Spleen (tissue), 11 donors: ENCODE data around the gene SACS. TPM values are rescaled to one million over a fixed set of nuclear protein-coding genes. Genes with fewer than 3 reads are reported as not detected.

ENCODE experiments used
- DNase-seq: peaks from one replicate; pipeline ENCODE4 v3.0.0-alpha.2; 2020
- H3K27ac ChIP-seq, 8 donors: fragments of 200-600 bp; sonication (generic) in 7 of 8; 1 replicate in 4 of 8; 2 replicates in 4 of 8; pipeline versions ENCODE4 v1.5.0 to v1.8.0; 2016 to 2021; ENCODE audit warnings: inconsistent platforms in 4 of 8, mild to moderate bottlenecking in 4 of 8, moderate library complexity in 1 of 8
- H3K27me3 ChIP-seq, 7 donors: fragments of 200-600 bp; sonication (generic) in 6 of 7; replicated peaks in 1 of 7; 1 replicate in 4 of 7; 2 replicates in 3 of 7; pipeline versions ENCODE4 v1.5.0 to v1.8.0; 2016 to 2021; ENCODE audit warnings: inconsistent platforms in 3 of 7, mild to moderate bottlenecking in 1 of 7
- H3K36me3 ChIP-seq, 6 donors: fragments of 200-600 bp; sonication (generic) in 5 of 6; 1 replicate in 4 of 6; 2 replicates in 2 of 6; pipeline versions ENCODE4 v1.5.0 to v1.8.0; 2016 to 2021; ENCODE audit warnings: inconsistent platforms in 2 of 6
- H3K4me1 ChIP-seq, 6 donors: fragments of 200-600 bp; sonication (generic) in 5 of 6; 1 replicate in 3 of 6; 2 replicates in 3 of 6; pipeline versions ENCODE4 v1.5.0 to v1.8.0; 2016 to 2021; ENCODE audit warnings: inconsistent platforms in 3 of 6
- H3K4me3 ChIP-seq, 8 donors: fragments of 200-600 bp; sonication (generic) in 7 of 8; 1 replicate in 4 of 8; 2 replicates in 4 of 8; pipeline versions ENCODE4 v1.5.0 to v1.8.0; 2016 to 2021; ENCODE audit warnings: inconsistent platforms in 4 of 8, mild to moderate bottlenecking in 4 of 8, moderate library complexity in 2 of 8
- H3K9me3 ChIP-seq, 8 donors: fragments of 200-600 bp; sonication (generic) in 7 of 8; 1 replicate in 4 of 8; 2 replicates in 4 of 8; pipeline versions ENCODE4 v1.5.0 to v1.8.0; 2016 to 2021; ENCODE audit warnings: inconsistent platforms in 4 of 8
- POLR2A ChIP-seq, 3 donors: fragments of 450-650 bp; IDR thresholded peaks; one replicate each; pipeline ENCODE4 v1.5.1; 2017; ENCODE audit warnings: antibody characterized with exemption in 3 of 3, mild to moderate bottlenecking in 1 of 3
- POLR2AphosphoS5 ChIP-seq, 3 donors: sonication (generic); formaldehyde crosslinking; IDR thresholded peaks; one replicate each; pipeline ENCODE4 v1.5.1; 2017; ENCODE audit warnings: antibody characterized with exemption in 3 of 3
- WGBS, 5 donors: extraction: QIAGEN DNeasy Blood & Tissue Kit in 3 of 5; methylation state at CpG; one replicate each; pipeline versions ENCODE4 v1.1.5 to v1.1.7; 2013 to 2018; 5-methylcytosine and 5-hydroxymethylcytosine counted together
- intact Hi-C: fragments of 100-400 bp; cut with DNase I; formaldehyde crosslinking; loops from one replicate; pipeline ENCODE4 v1.15.0; 2023; ENCODE audit warnings: low total_unique reads
- polyA plus RNA-seq, 3 donors: library from polyadenylated mRNA; stranded (reverse); fragments of 200-250 nt; gene quantifications; one replicate each; pipeline ENCODE4 v1.2.1, GENCODE V29; 2013
- total RNA-seq, 7 donors: library from RNA; depleted of rRNA in 3 of 7; stranded (reverse); fragments of >200 nt in 3 of 7; fragmentation: NEBNext Ultra II Directional in 4 of 7; extraction: Animal tissue kit (Norgen Biotek cat#: 25700) in 4 of 7; gene quantifications; one replicate each; pipeline versions ENCODE4 v1.1.0 to v1.2.1, GENCODE V29; 2016 to 2021
- TF ChIP-seq, protein P1 (sequence below), 11 experiments: fragments of 200-600 bp in 7 of 11; fragments of 450-650 bp in 4 of 11; sonication (generic) in 4 of 11; IDR thresholded peaks in 8 of 11; conservative IDR thresholded peaks in 3 of 11; 1 replicate in 7 of 11; 2 replicates in 4 of 11; pipeline versions ENCODE4 v1.4.0 to v1.8.0; 2016 to 2021; ENCODE audit warnings: antibody characterized with exemption in 11 of 11, inconsistent platforms in 4 of 11, mild to moderate bottlenecking in 1 of 11
- donor health status: healthy with polysubstance abuse.
- donor health status: DM: no; HTN: no; CAD: no; lungs with moderate emphysema.
- donor health status: DM: no; HTN: no; CAD: no.
- donor health status: Bipolar disorder and iron deficiency.
- donor health status: healthy.
- donor health status: DM: no; HTN: no; CAD: no.
- donor health status: DM: yes; HTN: yes; CAD: no.

The SACS gene
- total and polyA plus RNA-seq, 10 donors, result 4.6 to 34.4 (median 23.1) TPM

GRCh38 chr13:23375001-23375971, 58.2 kb downstream of the SACS start:
- peaks cover 0 to 15% (median 6%) of the 10 kb centered on the region in 6 donors for H3K36me3 ChIP-seq
- WGBS, 5 donors, result 0 to 2% (median 1%) methylated on average over 13 to 117 of the region's 117 CpGs
- TF ChIP-seq, protein P1, sequence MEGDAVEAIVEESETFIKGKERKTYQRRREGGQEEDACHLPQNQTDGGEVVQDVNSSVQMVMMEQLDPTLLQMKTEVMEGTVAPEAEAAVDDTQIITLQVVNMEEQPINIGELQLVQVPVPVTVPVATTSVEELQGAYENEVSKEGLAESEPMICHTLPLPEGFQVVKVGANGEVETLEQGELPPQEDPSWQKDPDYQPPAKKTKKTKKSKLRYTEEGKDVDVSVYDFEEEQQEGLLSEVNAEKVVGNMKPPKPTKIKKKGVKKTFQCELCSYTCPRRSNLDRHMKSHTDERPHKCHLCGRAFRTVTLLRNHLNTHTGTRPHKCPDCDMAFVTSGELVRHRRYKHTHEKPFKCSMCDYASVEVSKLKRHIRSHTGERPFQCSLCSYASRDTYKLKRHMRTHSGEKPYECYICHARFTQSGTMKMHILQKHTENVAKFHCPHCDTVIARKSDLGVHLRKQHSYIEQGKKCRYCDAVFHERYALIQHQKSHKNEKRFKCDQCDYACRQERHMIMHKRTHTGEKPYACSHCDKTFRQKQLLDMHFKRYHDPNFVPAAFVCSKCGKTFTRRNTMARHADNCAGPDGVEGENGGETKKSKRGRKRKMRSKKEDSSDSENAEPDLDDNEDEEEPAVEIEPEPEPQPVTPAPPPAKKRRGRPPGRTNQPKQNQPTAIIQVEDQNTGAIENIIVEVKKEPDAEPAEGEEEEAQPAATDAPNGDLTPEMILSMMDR (IDR thresholded peaks at IDR 0.05 in 8 of 11, conservative IDR thresholded peaks at IDR 0.05 in 3 of 11), result peak in 8 of 11 experiments; percentile 19 to 66 (median 45)
- TF ChIP-seq POLR2AphosphoS5 (IDR thresholded peaks at IDR 0.05) (peak; percentile 81 to 89 (median 89)), POLR2A (IDR thresholded peaks at IDR 0.05) (peak in 1 of 3 donors; percentile 33)
- peak overlapping the region; percentile 76 to 95 (median 90) for H3K4me3 ChIP-seq
- no peaks in the 10 kb centered on the region for H3K9me3 ChIP-seq
- H3K27me3 ChIP-seq, result no peaks in the 10 kb centered on the region
- H3K4me1 ChIP-seq, result peaks cover 25 to 80% (median 66%) of the 10 kb centered on the region in 6 donors
- DNase-seq, result peak; percentile 99
- intact Hi-C loops, result no loop called here
- peak overlapping the region; percentile 84 to 95 (median 92) for H3K27ac ChIP-seq

DNA sequence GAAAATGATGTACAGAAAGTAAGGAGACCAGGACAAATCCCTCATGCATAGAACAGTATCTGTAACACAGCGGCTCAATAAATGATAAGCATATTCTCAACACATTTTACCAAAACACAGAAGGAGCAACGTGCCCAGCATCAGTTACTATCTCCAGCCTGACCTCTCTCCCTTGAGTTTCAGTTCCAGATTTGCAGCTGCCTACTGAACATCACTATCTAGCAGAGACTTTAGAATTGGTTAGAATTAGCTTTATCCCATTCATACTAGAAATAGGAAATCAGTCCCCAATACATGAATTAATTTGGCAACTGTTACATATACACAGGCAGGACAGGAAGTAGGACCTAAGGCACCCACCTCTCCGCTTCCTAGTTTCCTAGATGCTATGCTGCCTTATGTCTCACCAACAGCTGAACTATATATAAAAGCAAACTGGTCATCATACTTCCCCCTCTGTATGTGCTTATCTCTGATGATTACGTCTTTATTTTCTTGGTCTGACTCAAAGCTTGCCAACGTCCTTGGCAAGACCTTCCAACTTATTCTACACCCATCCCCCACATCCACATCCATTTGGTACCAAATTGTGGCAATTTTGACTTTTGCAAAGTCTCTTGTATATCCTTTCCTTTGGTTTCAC, 61.1 kb downstream of the SACS start:
- Histone ChIP-seq H3K27me3 (no peaks in the 10 kb centered on the region), H3K4me3 (no peak overlapping the region), H3K4me1 (peaks cover 18 to 51% (median 38%) of the 10 kb centered on the region in 6 donors), H3K36me3 (peaks cover 0 to 44% (median 30%) of the 10 kb centered on the region in 6 donors), H3K9me3 (no peaks in the 10 kb centered on the region), H3K27ac (peak overlapping the region in 1 of 8 donors; percentile 20)
- TF ChIP-seq POLR2A (IDR thresholded peaks at IDR 0.05) (no peak), POLR2AphosphoS5 (IDR thresholded peaks at IDR 0.05) (no peak)
- TF ChIP-seq, protein P1 (IDR thresholded peaks at IDR 0.05 in 8 of 11, conservative IDR thresholded peaks at IDR 0.05 in 3 of 11), result no peak
- WGBS, 5 donors, result 34 to 53% (median 43%) methylated on average over 5 of the region's 5 CpGs
- DNase-seq, result no peak
- intact Hi-C loops, result no loop called here

DNA sequence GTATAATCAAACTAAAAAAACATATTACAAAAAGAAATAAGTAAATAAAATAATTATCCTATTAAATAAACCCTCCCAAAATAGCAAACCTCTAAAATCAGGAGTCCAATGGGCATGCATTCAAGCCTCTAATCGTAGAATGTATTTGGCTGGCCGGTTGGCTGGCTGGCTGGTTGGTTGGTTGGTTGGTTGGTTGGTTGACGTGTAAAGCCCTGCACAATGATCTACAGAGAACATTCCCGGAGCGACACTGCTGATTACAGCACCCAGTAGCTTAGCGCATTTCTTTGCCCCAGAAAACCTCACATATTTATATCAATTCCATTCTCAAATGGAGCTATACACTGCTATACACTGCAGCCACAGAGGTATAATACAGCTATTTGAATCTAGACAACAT, 65.6 kb downstream of the SACS start:
- intact Hi-C loops, result no loop called here
- H3K4me1 ChIP-seq, result peaks cover 6 to 16% (median 11%) of the 10 kb centered on the region in 6 donors
- TF ChIP-seq POLR2AphosphoS5 (IDR thresholded peaks at IDR 0.05) (no peak), POLR2A (IDR thresholded peaks at IDR 0.05) (no peak)
- TF ChIP-seq, protein P1 (IDR thresholded peaks at IDR 0.05 in 8 of 11, conservative IDR thresholded peaks at IDR 0.05 in 3 of 11), result no peak
- H3K4me3 ChIP-seq, result no peak overlapping the region
- no peak for DNase-seq
- H3K36me3 ChIP-seq, result peaks cover 0 to 89% (median 71%) of the 10 kb centered on the region in 6 donors
- no peaks in the 10 kb centered on the region for H3K9me3 ChIP-seq
- WGBS, 5 donors, result 90 to 99% (median 98%) methylated on average over 6 of the region's 6 CpGs
- no peak overlapping the region for H3K27ac ChIP-seq
- no peaks in the 10 kb centered on the region for H3K27me3 ChIP-seq
